Esophagus squamous epithelium (tissue), 4 donors: ENCODE measurements around the gene CREB5.

ENCODE experiments used
- POLR2A ChIP-seq, 4 donors: fragments of 450-650 bp; IDR thresholded peaks; one replicate each; pipeline ENCODE4 v1.6.1; 2017; ENCODE audit warnings: antibody characterized with exemption in 4 of 4, mild to moderate bottlenecking in 4 of 4, moderate library complexity in 3 of 4
- TF ChIP-seq, protein P1 (sequence below), 6 experiments: fragments of 450-650 bp in 4 of 6; fragments of 200-600 bp in 2 of 6; sonication (generic) in 2 of 6; IDR thresholded peaks; one replicate each; pipeline ENCODE4 v1.5.1; 2016 to 2019; ENCODE audit warnings: antibody characterized with exemption in 6 of 6, mild to moderate bottlenecking in 4 of 6, moderate library complexity in 4 of 6

DNA sequence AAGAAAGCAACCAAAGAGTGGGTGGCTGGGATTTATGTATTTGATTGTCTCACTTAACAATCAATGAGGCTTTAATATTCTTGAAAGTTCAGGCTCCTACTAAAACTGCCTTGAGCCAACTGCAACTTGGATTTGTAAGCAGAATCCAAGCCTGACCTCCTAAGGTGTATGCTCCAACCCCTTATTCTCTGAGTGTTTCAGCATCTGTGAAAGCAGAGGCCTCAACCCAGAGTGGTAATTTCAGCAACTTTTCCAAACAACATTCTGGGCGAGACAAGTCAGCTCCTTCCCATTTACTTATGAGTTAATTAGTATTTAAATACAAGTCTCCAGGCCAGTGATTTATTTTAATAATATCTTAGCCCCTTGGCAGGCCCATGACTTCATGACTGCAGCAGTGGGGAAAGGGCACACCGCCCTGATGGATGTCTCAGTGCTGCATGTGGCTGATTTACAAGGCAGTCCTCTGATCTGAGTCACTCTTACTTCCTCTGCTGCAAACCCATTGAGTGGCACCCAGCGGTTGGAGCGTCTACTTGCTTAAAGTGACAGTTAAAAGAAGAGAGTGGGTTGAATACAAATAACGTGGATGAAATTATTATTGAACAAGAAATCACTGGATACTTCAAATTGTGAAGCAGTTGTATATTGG lies 336.7 kb downstream of the CREB5 start:
- TF ChIP-seq, protein P1, sequence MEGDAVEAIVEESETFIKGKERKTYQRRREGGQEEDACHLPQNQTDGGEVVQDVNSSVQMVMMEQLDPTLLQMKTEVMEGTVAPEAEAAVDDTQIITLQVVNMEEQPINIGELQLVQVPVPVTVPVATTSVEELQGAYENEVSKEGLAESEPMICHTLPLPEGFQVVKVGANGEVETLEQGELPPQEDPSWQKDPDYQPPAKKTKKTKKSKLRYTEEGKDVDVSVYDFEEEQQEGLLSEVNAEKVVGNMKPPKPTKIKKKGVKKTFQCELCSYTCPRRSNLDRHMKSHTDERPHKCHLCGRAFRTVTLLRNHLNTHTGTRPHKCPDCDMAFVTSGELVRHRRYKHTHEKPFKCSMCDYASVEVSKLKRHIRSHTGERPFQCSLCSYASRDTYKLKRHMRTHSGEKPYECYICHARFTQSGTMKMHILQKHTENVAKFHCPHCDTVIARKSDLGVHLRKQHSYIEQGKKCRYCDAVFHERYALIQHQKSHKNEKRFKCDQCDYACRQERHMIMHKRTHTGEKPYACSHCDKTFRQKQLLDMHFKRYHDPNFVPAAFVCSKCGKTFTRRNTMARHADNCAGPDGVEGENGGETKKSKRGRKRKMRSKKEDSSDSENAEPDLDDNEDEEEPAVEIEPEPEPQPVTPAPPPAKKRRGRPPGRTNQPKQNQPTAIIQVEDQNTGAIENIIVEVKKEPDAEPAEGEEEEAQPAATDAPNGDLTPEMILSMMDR (IDR thresholded peaks at IDR 0.05): no peak
- TF ChIP-seq POLR2A (IDR thresholded peaks at IDR 0.05): no peak
